ENCODE data around the gene MRPS9. TPM values are rescaled to one million over a fixed set of nuclear protein-coding genes. Genes with fewer than 3 reads are reported as not detected.

Gene MRPS9
- total RNA-seq, 1 experiment from 2014 or later = 68.6 TPM

GRCh38 chr2:105113616-105114291 lies 75.9 kb downstream of the MRPS9 start:
- Mint-ChIP-seq H3K27me3 (ENCODE audit: insufficient read depth, unreplicated experiment) (no peaks in the 10 kb centered on the region), H3K4me1 (ENCODE audit: low read depth, unreplicated experiment) (peaks cover 6% of the 10 kb centered on the region), H3K9me3 (ENCODE audit: unreplicated experiment) (no peaks in the 10 kb centered on the region), H3K36me3 (ENCODE audit: insufficient read depth, unreplicated experiment) (no peaks in the 10 kb centered on the region), H3K4me3 (ENCODE audit: unreplicated experiment) (no peak overlapping the region), H3K27ac (ENCODE audit: unreplicated experiment) (no peak overlapping the region)
- no peak overlapping the region for H3K4me3 ChIP-seq (ENCODE audit: low read depth, low read length)
- H3K9me3 ChIP-seq = no peaks in the 10 kb centered on the region
- no TSS peak for BruUV-seq (replicated peaks)
- H3K36me3 ChIP-seq (ENCODE audit: control insufficient read depth, insufficient read depth, low read length) = no peaks in the 10 kb centered on the region
- H3K27me3 ChIP-seq (replicated peaks; ENCODE audit: control insufficient read depth, insufficient read depth, low read length) = no peaks in the 10 kb centered on the region
- peaks cover 8% of the 10 kb centered on the region for H3K4me1 ChIP-seq
- DNase-seq = no peak
- ChIA-PET POLR2A (no interaction called here), CTCF (interaction anchor here (0.6 to 1.7 kb wide), 3 partner anchors 122 to 412 kb away, joined by 3 to 8 read pairs (median 3); no protein-coding TSS in a partner anchor)
- intact Hi-C loops (cut with micrococcal nuclease; ENCODE audit: unreplicated experiment) = loop anchor here (1.0 to 10.0 kb wide), 4 partner anchors 66 to 411 kb away; no protein-coding TSS in a partner anchor
- TF ChIP-seq CTCF (IDR thresholded peaks at IDR 0.05; ENCODE audit: insufficient read depth in 1 of 2, low read depth in 1 of 2, low read length in 1 of 2, severe bottlenecking in 1 of 2, unreplicated experiment in 1 of 2) = no peak

GRCh38 chr2:105114551-105114950 lies 76.7 kb downstream of the MRPS9 start:
- no peak for DNase-seq
- H3K4me3 Mint-ChIP-seq (ENCODE audit: unreplicated experiment) = no peak overlapping the region
- no peaks in the 10 kb centered on the region for H3K9me3 ChIP-seq
- no peaks in the 10 kb centered on the region for H3K27me3 Mint-ChIP-seq (ENCODE audit: insufficient read depth, unreplicated experiment)
- POLR2A ChIA-PET = interaction anchor here (0.8 kb wide), 1 partner anchor 215 kb away, joined by 3 read pairs; the partner anchor contains the start of gene TGFBRAP1
- intact Hi-C loops (cut with micrococcal nuclease; ENCODE audit: unreplicated experiment) = loop anchor here (1.0 to 10.0 kb wide), 4 partner anchors 65 to 410 kb away; no protein-coding TSS in a partner anchor
- H3K4me1 Mint-ChIP-seq (ENCODE audit: low read depth, unreplicated experiment) = peaks cover 6% of the 10 kb centered on the region
- no TSS peak for BruUV-seq (replicated peaks)
- H3K27ac Mint-ChIP-seq (ENCODE audit: unreplicated experiment) = no peak overlapping the region
- no peaks in the 10 kb centered on the region for H3K27me3 ChIP-seq (replicated peaks; ENCODE audit: control insufficient read depth, insufficient read depth, low read length)
- no peaks in the 10 kb centered on the region for H3K9me3 Mint-ChIP-seq (ENCODE audit: unreplicated experiment)
- CTCF ChIA-PET = interaction anchor here (0.6 to 1.7 kb wide), 6 partner anchors 31 to 412 kb away, joined by 3 to 8 read pairs (median 4); no protein-coding TSS in a partner anchor
- H3K4me1 ChIP-seq = peaks cover 8% of the 10 kb centered on the region
- H3K36me3 Mint-ChIP-seq (ENCODE audit: insufficient read depth, unreplicated experiment) = no peaks in the 10 kb centered on the region
- TF ChIP-seq CTCF (IDR thresholded peaks at IDR 0.05; ENCODE audit: insufficient read depth in 1 of 2, low read depth in 1 of 2, low read length in 1 of 2, severe bottlenecking in 1 of 2, unreplicated experiment in 1 of 2) = peak; percentile 68
- no peaks in the 10 kb centered on the region for H3K36me3 ChIP-seq (ENCODE audit: control insufficient read depth, insufficient read depth, low read length)
- H3K4me3 ChIP-seq (ENCODE audit: low read depth, low read length) = no peak overlapping the region

GRCh38 chr2:105116348-105116747 lies 78.5 kb downstream of the MRPS9 start:
- Mint-ChIP-seq H3K9me3 (ENCODE audit: unreplicated experiment) (no peaks in the 10 kb centered on the region), H3K27me3 (ENCODE audit: insufficient read depth, unreplicated experiment) (no peaks in the 10 kb centered on the region), H3K36me3 (ENCODE audit: insufficient read depth, unreplicated experiment) (no peaks in the 10 kb centered on the region), H3K4me3 (ENCODE audit: unreplicated experiment) (no peak overlapping the region), H3K4me1 (ENCODE audit: low read depth, unreplicated experiment) (peaks cover 6% of the 10 kb centered on the region), H3K27ac (ENCODE audit: unreplicated experiment) (no peak overlapping the region)
- Histone ChIP-seq H3K4me3 (ENCODE audit: low read depth, low read length) (no peak overlapping the region), H3K36me3 (ENCODE audit: control insufficient read depth, insufficient read depth, low read length) (no peaks in the 10 kb centered on the region), H3K27me3 (replicated peaks; ENCODE audit: control insufficient read depth, insufficient read depth, low read length) (no peaks in the 10 kb centered on the region), H3K4me1 (peaks cover 8% of the 10 kb centered on the region), H3K9me3 (no peaks in the 10 kb centered on the region)
- no TSS peak for BruUV-seq (replicated peaks)
- intact Hi-C loops (cut with micrococcal nuclease; ENCODE audit: unreplicated experiment) = loop anchor here (10.0 kb wide), 1 partner anchor 408 kb away; no protein-coding TSS in a partner anchor
- no peak for TF ChIP-seq CTCF (IDR thresholded peaks at IDR 0.05; ENCODE audit: insufficient read depth in 1 of 2, low read depth in 1 of 2, low read length in 1 of 2, severe bottlenecking in 1 of 2, unreplicated experiment in 1 of 2)
- no peak for DNase-seq
- ChIA-PET CTCF (interaction anchor here (0.6 to 2.1 kb wide), 2 partner anchors 122 to 971 kb away, joined by 3 to 9 read pairs; no protein-coding TSS in a partner anchor), POLR2A (no interaction called here)
